ENCODE measurements around the gene APC2.
A peak's percentile ranks its signal among the peaks of the same experiment; 100 is the strongest.
"Not testable (repeated sequence)": the region's sequence is repeated elsewhere in the genome, so short reads cannot be mapped to it uniquely, and the experiment has no call there.

APC2 gene

DNA sequence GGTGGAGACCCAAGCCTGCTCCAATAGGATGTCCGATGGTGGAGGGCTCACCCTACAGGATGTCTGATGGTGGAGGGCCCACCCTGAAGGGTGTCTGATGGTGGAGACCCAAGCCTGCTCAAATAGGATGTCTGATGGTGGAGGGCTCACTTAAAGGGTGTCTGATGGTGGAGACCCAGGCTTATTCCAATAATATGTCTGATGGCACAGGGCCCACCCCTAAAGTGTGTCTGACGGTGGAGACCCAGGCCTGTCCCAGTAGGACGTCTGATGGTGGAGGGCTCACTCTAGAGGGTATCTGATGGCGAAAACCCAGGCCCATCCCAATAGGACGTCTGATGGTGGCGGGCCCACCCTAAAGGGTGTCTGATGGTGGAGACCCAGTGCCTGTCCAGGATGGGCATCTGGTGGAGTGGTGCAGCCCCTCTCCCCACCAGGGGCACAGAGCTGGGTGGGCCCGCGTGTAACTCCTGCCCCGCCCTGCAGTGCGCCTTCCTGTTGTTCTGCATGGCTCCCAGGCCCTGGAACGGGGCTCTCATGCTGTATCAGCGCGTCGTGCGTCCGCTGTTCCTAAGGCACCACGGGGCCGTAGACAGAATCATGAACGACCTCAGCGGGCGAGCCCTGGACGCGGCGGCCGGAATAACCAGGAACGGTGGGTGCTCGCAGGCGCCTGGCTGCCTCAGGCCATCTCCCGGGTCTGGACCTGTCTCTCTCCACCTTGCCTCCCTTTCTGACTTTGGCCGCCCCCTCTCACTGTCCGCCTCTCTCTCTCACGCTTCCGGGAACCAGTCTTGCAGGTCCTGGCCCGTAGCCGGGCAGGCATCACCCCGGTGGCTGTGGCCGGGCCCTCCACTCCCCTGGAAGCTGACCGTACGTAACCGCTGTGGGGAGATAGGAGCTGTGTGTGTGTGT is 46.1 kb downstream of the APC2 start:
- H3K79me1 ChIP-seq (ENCODE audit: low read length) = peaks cover 2% of the 10 kb centered on the region
- no peak overlapping the region for H4K91ac ChIP-seq (ENCODE audit: low read depth, low read length)
- WGBS (ENCODE audit: extremely low coverage, insufficient coverage, insufficient read length) = no CpG with 5 or more reads among the region's 40 CpGs
- peak in 1 of 2 donors; percentile 42 for DNase-seq
- H3K4me1 ChIP-seq (ENCODE audit: control insufficient read depth in 1 of 2, insufficient read depth in 2 of 2, low read length in 2 of 2) = peaks cover 17 to 18% of the 10 kb centered on the region in 2 experiments
- no peak overlapping the region for H2BK12ac ChIP-seq (ENCODE audit: low read length)
- H3K14ac ChIP-seq (ENCODE audit: low read length) = no peak overlapping the region
- no peak overlapping the region for H2AFZ ChIP-seq (ENCODE audit: insufficient read depth, low read length, poor library complexity)
- H3K9ac ChIP-seq (ENCODE audit: low read length) = no peak overlapping the region
- no peak overlapping the region for H2BK120ac ChIP-seq (ENCODE audit: insufficient read depth, low read length, poor library complexity)
- no peak overlapping the region for H4K8ac ChIP-seq (ENCODE audit: low read depth, low read length)
- H3K4ac ChIP-seq (ENCODE audit: low read depth, low read length) = no peak overlapping the region
- no peak overlapping the region for H3K23ac ChIP-seq (ENCODE audit: low read length)
- no peak overlapping the region for H2BK5ac ChIP-seq (ENCODE audit: low read depth, low read length, poor library complexity)
- H3K79me2 ChIP-seq (ENCODE audit: control insufficient read depth, insufficient read depth, low read length, poor library complexity) = peaks cover 2% of the 10 kb centered on the region
- H3K4me2 ChIP-seq (ENCODE audit: low read length) = no peak overlapping the region
- no peak overlapping the region for H3K27ac ChIP-seq (ENCODE audit: low read depth, low read length)
- no peak overlapping the region for H3K18ac ChIP-seq (ENCODE audit: low read length)
- peaks cover 3% of the 10 kb centered on the region for H3K9me3 ChIP-seq (ENCODE audit: insufficient read depth, low read depth, low read length)
- no peak overlapping the region for H4K12ac ChIP-seq (ENCODE audit: low read depth, low read length)
- peaks cover 5% of the 10 kb centered on the region for H3K27me3 ChIP-seq (ENCODE audit: insufficient read depth, low read length)
- no peak overlapping the region for H2AK5ac ChIP-seq (ENCODE audit: low read length)
- no peak overlapping the region for H3K4me3 ChIP-seq (ENCODE audit: low read depth, low read length)
- no peaks in the 10 kb centered on the region for H3K36me3 ChIP-seq (ENCODE audit: control insufficient read depth in 1 of 2, insufficient read depth in 2 of 2, low read length in 2 of 2)

DNA sequence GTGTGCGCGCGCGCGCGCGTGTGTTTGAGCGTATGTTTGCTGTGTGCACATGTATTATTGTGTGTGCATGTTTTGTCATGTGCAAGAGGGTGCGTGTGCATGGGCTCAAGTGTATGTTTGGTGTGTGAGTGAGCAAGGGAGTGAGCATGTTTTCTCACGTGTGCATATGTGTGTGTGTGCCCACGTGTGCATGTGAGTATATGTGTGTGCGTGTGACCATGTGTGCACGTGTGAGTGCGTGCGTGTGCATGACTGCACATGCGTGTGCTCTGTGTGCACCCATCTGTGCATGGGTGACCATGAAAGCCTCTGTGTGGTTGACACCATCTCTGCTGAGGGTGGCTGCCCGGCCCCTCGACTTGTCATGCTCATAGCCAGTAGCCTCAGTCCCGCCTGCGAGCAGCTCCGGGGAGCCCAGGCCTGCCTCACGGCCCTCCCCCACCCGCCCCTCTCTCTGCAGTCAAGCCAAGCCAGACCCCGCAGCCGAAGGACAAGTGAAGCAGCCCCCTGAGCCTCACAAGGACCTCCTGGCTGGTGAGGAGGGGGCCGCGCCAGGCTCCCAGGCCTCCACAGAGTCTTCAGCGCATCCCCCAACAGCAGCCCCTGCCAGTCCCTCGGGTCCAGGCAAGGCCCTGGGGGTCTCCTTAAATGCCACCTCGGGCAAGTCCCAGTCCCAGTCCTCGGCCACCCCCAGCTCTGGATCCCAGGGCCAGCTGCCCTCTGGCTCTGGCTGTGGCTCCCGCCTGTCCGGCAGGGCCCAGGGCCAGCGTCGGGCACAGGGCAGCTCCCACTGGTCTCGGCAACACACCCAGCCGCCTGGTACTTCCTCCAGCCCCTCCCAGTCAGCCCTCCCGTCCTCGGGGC is 47.0 kb downstream of the APC2 start:
- Histone ChIP-seq H3K18ac (ENCODE audit: low read length) (no peak overlapping the region), H4K91ac (ENCODE audit: low read depth, low read length) (no peak overlapping the region), H2BK120ac (ENCODE audit: insufficient read depth, low read length, poor library complexity) (no peak overlapping the region), H3K4me1 (ENCODE audit: control insufficient read depth in 1 of 2, insufficient read depth in 2 of 2, low read length in 2 of 2) (peaks cover 11 to 12% of the 10 kb centered on the region in 2 experiments), H3K36me3 (ENCODE audit: control insufficient read depth in 1 of 2, insufficient read depth in 2 of 2, low read length in 2 of 2) (no peaks in the 10 kb centered on the region), H3K79me1 (ENCODE audit: low read length) (no peaks in the 10 kb centered on the region), H3K14ac (ENCODE audit: low read length) (no peak overlapping the region), H3K23ac (ENCODE audit: low read length) (no peak overlapping the region), H2AK5ac (ENCODE audit: low read length) (no peak overlapping the region), H2BK12ac (ENCODE audit: low read length) (no peak overlapping the region), H4K12ac (ENCODE audit: low read depth, low read length) (no peak overlapping the region), H3K9ac (ENCODE audit: low read length) (no peak overlapping the region), H3K27ac (ENCODE audit: low read depth, low read length) (no peak overlapping the region), H3K9me3 (ENCODE audit: insufficient read depth, low read depth, low read length) (peaks cover 5% of the 10 kb centered on the region), H4K8ac (ENCODE audit: low read depth, low read length) (no peak overlapping the region), H3K4ac (ENCODE audit: low read depth, low read length) (no peak overlapping the region), H3K27me3 (ENCODE audit: insufficient read depth, low read length) (no peaks in the 10 kb centered on the region), H3K4me2 (ENCODE audit: low read length) (no peak overlapping the region), H3K4me3 (ENCODE audit: low read depth, low read length) (peak overlapping the region; percentile 52), H2AFZ (ENCODE audit: insufficient read depth, low read length, poor library complexity) (no peak overlapping the region), H3K79me2 (ENCODE audit: control insufficient read depth, insufficient read depth, low read length, poor library complexity) (no peaks in the 10 kb centered on the region), H2BK5ac (ENCODE audit: low read depth, low read length, poor library complexity) (no peak overlapping the region)
- no peak for DNase-seq
- WGBS (ENCODE audit: extremely low coverage, insufficient coverage, insufficient read length) = no CpG with 5 or more reads among the region's 39 CpGs

DNA sequence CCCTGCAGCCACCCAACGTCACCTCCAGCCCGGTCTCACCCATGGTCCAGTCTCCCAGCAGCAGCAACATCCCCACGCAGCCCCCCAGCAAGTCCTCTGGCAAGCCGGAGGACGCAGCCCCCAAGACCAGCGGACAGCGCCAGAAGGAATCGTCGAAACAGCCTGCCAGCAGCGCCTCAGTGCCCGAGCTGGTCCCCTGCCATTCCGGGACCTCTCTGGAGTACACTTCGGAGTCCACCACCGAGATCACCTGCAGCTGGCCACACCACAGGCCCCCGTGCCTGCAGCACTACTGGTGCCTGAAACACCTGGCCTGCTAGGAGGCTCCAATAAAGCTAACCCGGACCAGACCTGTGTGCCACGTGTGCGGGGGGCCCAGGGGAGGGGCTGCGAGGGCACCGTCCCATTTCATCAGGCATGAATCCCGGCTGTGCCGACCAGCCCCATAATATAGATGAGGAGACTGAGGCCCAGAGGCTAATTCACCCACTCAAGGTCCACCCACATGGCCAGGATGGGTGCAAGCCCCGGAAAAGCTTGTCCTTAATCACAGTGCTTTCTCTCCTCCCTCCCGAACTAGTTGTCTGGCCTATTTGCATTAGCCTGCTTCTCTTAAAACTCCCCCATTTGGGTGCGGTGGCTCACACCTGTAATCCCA is 47.8 kb downstream of the APC2 start:
- no peak overlapping the region for H3K4me3 ChIP-seq (ENCODE audit: low read depth, low read length)
- H2BK120ac ChIP-seq (ENCODE audit: insufficient read depth, low read length, poor library complexity) = no peak overlapping the region
- no peak overlapping the region for H2BK5ac ChIP-seq (ENCODE audit: low read depth, low read length, poor library complexity)
- no peak overlapping the region for H2AK5ac ChIP-seq (ENCODE audit: low read length)
- H3K9me3 ChIP-seq (ENCODE audit: insufficient read depth, low read depth, low read length) = peaks cover 5% of the 10 kb centered on the region
- no peak overlapping the region for H3K4ac ChIP-seq (ENCODE audit: low read depth, low read length)
- no peak overlapping the region for H4K91ac ChIP-seq (ENCODE audit: low read depth, low read length)
- H3K36me3 ChIP-seq (ENCODE audit: control insufficient read depth in 1 of 2, insufficient read depth in 2 of 2, low read length in 2 of 2) = no peaks in the 10 kb centered on the region
- H3K18ac ChIP-seq (ENCODE audit: low read length) = no peak overlapping the region
- H3K4me1 ChIP-seq (ENCODE audit: control insufficient read depth in 1 of 2, insufficient read depth in 2 of 2, low read length in 2 of 2) = peaks cover 9 to 10% of the 10 kb centered on the region in 2 experiments
- H4K8ac ChIP-seq (ENCODE audit: low read depth, low read length) = no peak overlapping the region
- H3K79me2 ChIP-seq (ENCODE audit: control insufficient read depth, insufficient read depth, low read length, poor library complexity) = no peaks in the 10 kb centered on the region
- no peak for DNase-seq
- no peak overlapping the region for H3K14ac ChIP-seq (ENCODE audit: low read length)
- no peaks in the 10 kb centered on the region for H3K79me1 ChIP-seq (ENCODE audit: low read length)
- H3K9ac ChIP-seq (ENCODE audit: low read length) = no peak overlapping the region
- no peak overlapping the region for H2BK12ac ChIP-seq (ENCODE audit: low read length)
- no peak overlapping the region for H3K27ac ChIP-seq (ENCODE audit: low read depth, low read length)
- H3K23ac ChIP-seq (ENCODE audit: low read length) = no peak overlapping the region
- no peaks in the 10 kb centered on the region for H3K27me3 ChIP-seq (ENCODE audit: insufficient read depth, low read length)
- no peak overlapping the region for H2AFZ ChIP-seq (ENCODE audit: insufficient read depth, low read length, poor library complexity)
- no peak overlapping the region for H4K12ac ChIP-seq (ENCODE audit: low read depth, low read length)
- no CpG with 5 or more reads among the region's 25 CpGs for WGBS (ENCODE audit: extremely low coverage, insufficient coverage, insufficient read length)
- H3K4me2 ChIP-seq (ENCODE audit: low read length) = no peak overlapping the region

DNA sequence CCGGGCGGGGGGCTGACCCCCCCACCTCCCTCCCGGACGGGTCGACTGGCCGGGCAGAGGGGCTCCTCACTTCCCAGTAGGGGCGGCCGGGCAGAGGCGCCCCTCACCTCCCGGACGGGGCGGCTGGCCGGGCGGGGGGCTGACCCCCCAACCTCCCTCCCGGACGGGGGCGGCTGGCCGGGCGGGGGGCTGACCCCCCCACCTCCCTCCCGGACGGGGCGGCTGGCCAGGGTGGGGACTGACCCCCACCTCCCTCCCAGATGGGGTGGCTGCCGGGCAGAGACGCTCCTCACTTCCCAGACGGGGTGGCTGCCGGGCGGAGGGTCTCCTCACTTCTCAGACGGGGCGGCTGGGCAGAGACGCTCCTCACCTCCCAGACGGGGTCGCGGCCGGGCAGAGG is 49.3 kb downstream of the APC2 start:
- H3K18ac ChIP-seq (ENCODE audit: low read length); H3K27me3 ChIP-seq (ENCODE audit: insufficient read depth, low read length); H3K4me1 ChIP-seq (ENCODE audit: control insufficient read depth in 1 of 2, insufficient read depth in 2 of 2, low read length in 2 of 2); H3K79me1 ChIP-seq (ENCODE audit: low read length); H2BK5ac ChIP-seq (ENCODE audit: low read depth, low read length, poor library complexity); H2BK120ac ChIP-seq (ENCODE audit: insufficient read depth, low read length, poor library complexity); H3K4me2 ChIP-seq (ENCODE audit: low read length); H3K79me2 ChIP-seq (ENCODE audit: control insufficient read depth, insufficient read depth, low read length, poor library complexity); H2BK12ac ChIP-seq (ENCODE audit: low read length); H3K9ac ChIP-seq (ENCODE audit: low read length); H3K4me3 ChIP-seq (ENCODE audit: low read depth, low read length); H3K27ac ChIP-seq (ENCODE audit: low read depth, low read length); H3K36me3 ChIP-seq (ENCODE audit: control insufficient read depth in 1 of 2, insufficient read depth in 2 of 2, low read length in 2 of 2); H4K12ac ChIP-seq (ENCODE audit: low read depth, low read length); H2AFZ ChIP-seq (ENCODE audit: insufficient read depth, low read length, poor library complexity); H4K8ac ChIP-seq (ENCODE audit: low read depth, low read length); H4K91ac ChIP-seq (ENCODE audit: low read depth, low read length); H3K23ac ChIP-seq (ENCODE audit: low read length); DNase-seq; H3K9me3 ChIP-seq (ENCODE audit: insufficient read depth, low read depth, low read length); H2AK5ac ChIP-seq (ENCODE audit: low read length); H3K4ac ChIP-seq (ENCODE audit: low read depth, low read length); H3K14ac ChIP-seq (ENCODE audit: low read length): not testable (repeated sequence)
- no CpG with 5 or more reads among the region's 34 CpGs for WGBS (ENCODE audit: extremely low coverage, insufficient coverage, insufficient read length)

Measured in trophoblast cell (in vitro differentiated cells and primary cell).